Endodermal cell (in vitro differentiated cells): ENCODE data around the gene RIMS1. TPM values are rescaled to one million over a fixed set of nuclear protein-coding genes. Genes with fewer than 3 reads are reported as not detected.
A peak's percentile ranks its signal among the peaks of the same experiment; 100 is the strongest.
"Not testable (repeated sequence)": the region's sequence is repeated elsewhere in the genome, so short reads cannot be mapped to it uniquely, and the experiment has no call there.

Experiments
- DNase-seq: peaks from one replicate; pipeline ENCODE4 v3.0.0-alpha.2; 2017
- H3K27ac ChIP-seq: 2 replicates; pipeline ENCODE4 v1.5.1; 2013; ENCODE audit warnings: mild to moderate bottlenecking, low read depth, low read length, moderate library complexity
- H3K27me3 ChIP-seq: 2 replicates; pipeline ENCODE4 v1.6.1; 2013; ENCODE audit warnings: mild to moderate bottlenecking, low read length, moderate library complexity; ENCODE audit not compliant: insufficient read depth, control insufficient read depth, poor library complexity, severe bottlenecking
- H3K36me3 ChIP-seq: 2 replicates; pipeline ENCODE4 v1.7.0; 2013; ENCODE audit warnings: mild to moderate bottlenecking, low read length, moderate library complexity; ENCODE audit not compliant: control insufficient read depth, insufficient read depth
- H3K4me1 ChIP-seq: one replicate; pipeline ENCODE4 v1.7.0; 2013; ENCODE audit warnings: low read length; ENCODE audit not compliant: control insufficient read depth, insufficient read depth
- H3K4me3 ChIP-seq: 2 replicates; pipeline ENCODE4 v1.5.1; 2013; ENCODE audit warnings: mild to moderate bottlenecking, low read length, moderate library complexity
- H3K9ac ChIP-seq: 2 replicates; pipeline ENCODE4 v1.6.1; 2013; ENCODE audit warnings: mild to moderate bottlenecking, low read length, moderate library complexity; ENCODE audit not compliant: poor library complexity, severe bottlenecking; ENCODE audit errors: extremely low read depth
- H3K9me3 ChIP-seq: 2 replicates; pipeline ENCODE4 v1.6.1; 2013; ENCODE audit warnings: mild to moderate bottlenecking, low read length, moderate library complexity; ENCODE audit not compliant: control insufficient read depth
- H3K27ac Mint-ChIP-seq: 2 replicates; pipeline ENCODE4 v1.8.0; 2020; ENCODE audit warnings: mixed read lengths
- H3K27me3 Mint-ChIP-seq: 2 replicates; pipeline ENCODE4 v1.8.0; 2021; ENCODE audit warnings: mild to moderate bottlenecking, mixed read lengths; ENCODE audit not compliant: insufficient read depth
- H3K36me3 Mint-ChIP-seq: 2 replicates; pipeline ENCODE4 v1.8.0; 2020; ENCODE audit warnings: low read depth, mixed read lengths
- H3K4me1 Mint-ChIP-seq: 2 replicates; pipeline ENCODE4 v1.8.0; 2020; ENCODE audit warnings: mixed read lengths
- H3K4me3 Mint-ChIP-seq: 2 replicates; pipeline ENCODE4 v1.8.0; 2020; ENCODE audit warnings: mild to moderate bottlenecking, moderate library complexity, mixed read lengths
- H3K9me3 Mint-ChIP-seq: 2 replicates; pipeline ENCODE4 v1.8.0; 2020; ENCODE audit warnings: mild to moderate bottlenecking, mixed read lengths
- whole genome bisulfite sequencing, 2 experiments: methylation state at CpG; one replicate each; pipeline versions ENCODE4 v1.1.5 to v1.1.7; 2013; ENCODE audit warnings: missing lambda C conversion rate in 2 of 2, mixed read lengths in 1 of 2; ENCODE audit not compliant: insufficient coverage in 1 of 2, insufficient read length in 1 of 2; 5-methylcytosine and 5-hydroxymethylcytosine counted together
- total RNA-seq, 2 donors: library from RNA; stranded (reverse); fragmentation: NEBNext Ultra II Directional in 1 of 2; extraction: Animal tissue kit (Norgen Biotek cat#: 25700) in 1 of 2; gene quantifications; 2 replicates in 1 of 2; 3 replicates in 1 of 2; pipeline ENCODE4 v1.2.1, GENCODE V29; 2021
- TF ChIP-seq, protein P1 (sequence below): fragments of 200-600 bp; sonication (generic); conservative IDR thresholded peaks from 2 replicates; pipeline ENCODE4 v1.5.0; 2021; ENCODE audit warnings: antibody characterized with exemption, mild to moderate bottlenecking

Gene RIMS1
- total RNA-seq, 2 donors from 2014 or later = 1.1 to 1.6 TPM

DNA sequence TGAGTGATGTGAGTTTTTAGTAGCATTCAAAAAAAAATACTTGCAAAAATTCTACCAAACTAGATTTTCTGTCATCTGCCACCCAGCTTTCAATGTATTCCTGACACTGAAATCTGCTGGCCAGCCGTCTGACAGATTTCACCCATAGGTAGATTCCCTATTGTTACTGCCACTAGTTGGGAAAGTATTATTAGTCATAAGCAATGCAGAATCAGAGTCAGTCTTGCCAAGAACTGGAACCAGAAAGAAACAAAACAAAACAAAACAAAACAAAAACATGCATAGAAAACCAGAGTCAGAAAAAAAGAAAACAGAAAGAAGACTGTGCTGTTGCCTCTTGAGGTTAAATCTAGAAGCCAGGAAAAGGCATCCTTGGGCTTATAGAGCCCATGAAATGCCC is 442.4 kb downstream of the RIMS1 start:
- Mint-ChIP-seq H3K4me1 (no peaks in the 10 kb centered on the region), H3K27me3 (no peaks in the 10 kb centered on the region), H3K36me3 (no peaks in the 10 kb centered on the region), H3K9me3 (no peaks in the 10 kb centered on the region), H3K4me3 (no peak overlapping the region), H3K27ac (no peak overlapping the region)
- no peak for DNase-seq
- H3K27me3 ChIP-seq = no peaks in the 10 kb centered on the region
- TF ChIP-seq, protein P1, sequence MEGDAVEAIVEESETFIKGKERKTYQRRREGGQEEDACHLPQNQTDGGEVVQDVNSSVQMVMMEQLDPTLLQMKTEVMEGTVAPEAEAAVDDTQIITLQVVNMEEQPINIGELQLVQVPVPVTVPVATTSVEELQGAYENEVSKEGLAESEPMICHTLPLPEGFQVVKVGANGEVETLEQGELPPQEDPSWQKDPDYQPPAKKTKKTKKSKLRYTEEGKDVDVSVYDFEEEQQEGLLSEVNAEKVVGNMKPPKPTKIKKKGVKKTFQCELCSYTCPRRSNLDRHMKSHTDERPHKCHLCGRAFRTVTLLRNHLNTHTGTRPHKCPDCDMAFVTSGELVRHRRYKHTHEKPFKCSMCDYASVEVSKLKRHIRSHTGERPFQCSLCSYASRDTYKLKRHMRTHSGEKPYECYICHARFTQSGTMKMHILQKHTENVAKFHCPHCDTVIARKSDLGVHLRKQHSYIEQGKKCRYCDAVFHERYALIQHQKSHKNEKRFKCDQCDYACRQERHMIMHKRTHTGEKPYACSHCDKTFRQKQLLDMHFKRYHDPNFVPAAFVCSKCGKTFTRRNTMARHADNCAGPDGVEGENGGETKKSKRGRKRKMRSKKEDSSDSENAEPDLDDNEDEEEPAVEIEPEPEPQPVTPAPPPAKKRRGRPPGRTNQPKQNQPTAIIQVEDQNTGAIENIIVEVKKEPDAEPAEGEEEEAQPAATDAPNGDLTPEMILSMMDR = no peak
- no peak overlapping the region for H3K27ac ChIP-seq
- WGBS, 2 experiments = 100% methylated on average over 1 of the region's 1 CpG; no CpG with 5 or more reads in 1 of the 2 experiments
- H3K36me3 ChIP-seq = no peaks in the 10 kb centered on the region
- no peaks in the 10 kb centered on the region for H3K4me1 ChIP-seq
- H3K9ac ChIP-seq = no peak overlapping the region
- H3K4me3 ChIP-seq = no peak overlapping the region
- no peaks in the 10 kb centered on the region for H3K9me3 ChIP-seq

DNA sequence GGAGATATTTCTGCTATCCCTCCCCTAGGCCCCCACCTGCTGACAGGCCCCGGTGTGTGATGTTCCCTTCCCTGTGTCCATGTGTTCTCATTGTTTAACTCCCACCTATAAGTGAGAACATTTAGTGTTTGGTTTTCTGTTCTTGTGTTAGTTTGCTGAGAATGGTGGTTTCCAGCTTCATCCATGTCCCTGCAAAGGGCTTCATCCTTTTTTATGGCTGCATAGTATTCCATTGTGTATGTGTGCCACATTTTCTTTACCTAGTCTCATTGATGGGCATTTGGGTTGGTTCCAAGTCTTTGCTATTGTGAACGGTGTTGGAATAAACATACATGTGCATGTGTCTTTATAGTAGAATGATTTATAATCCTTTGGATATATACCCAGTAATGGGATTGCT is 448.9 kb downstream of the RIMS1 start:
- not testable (repeated sequence) for H3K4me3 Mint-ChIP-seq, H3K9ac ChIP-seq, H3K9me3 ChIP-seq, H3K4me1 Mint-ChIP-seq, H3K4me1 ChIP-seq, H3K27me3 ChIP-seq, H3K27ac Mint-ChIP-seq, H3K4me3 ChIP-seq, H3K9me3 Mint-ChIP-seq, H3K27ac ChIP-seq, H3K36me3 ChIP-seq, DNase-seq, H3K27me3 Mint-ChIP-seq, H3K36me3 Mint-ChIP-seq
- 88 to 100% methylated on average over 1 to 2 of the region's 2 CpGs for WGBS, 2 experiments

DNA sequence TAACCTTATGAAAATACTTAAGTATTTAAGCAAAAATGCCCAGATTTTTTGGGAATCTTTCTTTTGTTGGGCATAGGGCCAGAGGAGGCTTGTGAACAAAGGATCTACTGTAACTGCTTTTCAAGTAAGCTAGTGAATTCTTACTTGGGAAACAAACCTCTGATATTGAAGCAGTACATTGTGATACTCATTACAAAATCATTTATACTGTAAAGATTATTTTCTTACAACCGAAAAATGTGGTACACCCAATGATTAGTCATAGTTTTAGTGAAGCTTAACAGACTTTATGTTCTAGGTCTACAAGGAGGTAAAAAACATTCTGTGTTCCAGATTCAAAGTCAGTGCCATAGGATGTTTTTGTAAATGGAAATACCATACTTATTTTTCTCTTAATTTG is 462.6 kb downstream of the RIMS1 start:
- Mint-ChIP-seq H3K4me1 (no peaks in the 10 kb centered on the region), H3K27me3 (no peaks in the 10 kb centered on the region), H3K4me3 (no peak overlapping the region), H3K27ac (no peak overlapping the region), H3K9me3 (no peaks in the 10 kb centered on the region), H3K36me3 (no peaks in the 10 kb centered on the region)
- H3K27ac ChIP-seq = no peak overlapping the region
- no peaks in the 10 kb centered on the region for H3K9me3 ChIP-seq
- DNase-seq = no peak
- no peaks in the 10 kb centered on the region for H3K4me1 ChIP-seq
- no peak overlapping the region for H3K9ac ChIP-seq
- TF ChIP-seq, protein P1 = no peak
- H3K27me3 ChIP-seq = no peaks in the 10 kb centered on the region
- H3K4me3 ChIP-seq = no peak overlapping the region
- WGBS, 2 experiments = 94% methylated on average over 1 of the region's 1 CpG; no CpG with 5 or more reads in 1 of the 2 experiments
- H3K36me3 ChIP-seq = no peaks in the 10 kb centered on the region

DNA sequence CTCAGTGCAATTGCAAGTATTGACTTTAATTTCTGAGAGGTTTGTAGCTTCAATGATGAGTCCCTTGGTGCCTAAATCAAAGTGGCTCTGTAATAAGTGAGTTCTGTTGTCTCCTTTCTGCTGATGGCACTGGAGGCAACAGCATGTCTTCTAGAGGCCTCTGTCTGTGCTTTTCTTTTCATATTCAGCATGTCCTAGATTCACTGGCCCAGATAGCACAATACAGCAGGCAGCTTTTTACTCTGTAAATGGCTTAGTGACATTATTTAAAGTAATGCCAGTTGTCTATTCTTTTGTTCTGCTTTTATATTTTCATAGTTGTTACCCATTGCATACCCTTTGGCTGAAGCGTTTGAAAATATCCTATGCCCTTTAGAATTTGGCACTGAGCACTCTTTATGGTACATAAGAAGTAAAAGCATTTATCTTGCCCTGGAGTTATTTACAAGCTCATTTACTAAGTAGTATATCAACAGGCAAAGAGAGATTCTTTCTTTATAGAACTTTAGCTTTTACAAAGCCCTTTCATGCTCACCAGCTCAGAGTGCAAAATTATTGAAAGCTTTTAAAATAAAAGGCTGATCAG is 464.0 kb downstream of the RIMS1 start:
- Mint-ChIP-seq H3K4me3 (no peak overlapping the region), H3K27ac (no peak overlapping the region), H3K4me1 (no peaks in the 10 kb centered on the region)

More for the DNA sequence above, 464.0 kb downstream of the RIMS1 start:
- Histone ChIP-seq H3K4me1 (no peaks in the 10 kb centered on the region), H3K9ac (no peak overlapping the region), H3K27me3 (no peaks in the 10 kb centered on the region), H3K9me3 (no peaks in the 10 kb centered on the region), H3K36me3 (no peaks in the 10 kb centered on the region), H3K27ac (peak overlapping the region; percentile 16), H3K4me3 (no peak overlapping the region)
- Mint-ChIP-seq H3K36me3 (no peaks in the 10 kb centered on the region), H3K9me3 (no peaks in the 10 kb centered on the region), H3K27me3 (no peaks in the 10 kb centered on the region)
- no peak for DNase-seq
- TF ChIP-seq, protein P1 = no peak
- 100% methylated on average over 1 of the region's 1 CpG; no CpG with 5 or more reads in 1 of the 2 experiments for WGBS, 2 experiments
